CD4-positive, alpha-beta memory T cell (primary cell): Measurements from ENCODE around the gene WAC. TPM values are rescaled to one million over a fixed set of nuclear protein-coding genes. Genes with fewer than 3 reads are reported as not detected.
A peak's percentile ranks its signal among the peaks of the same experiment; 100 is the strongest.

ENCODE experiments used
- CTCF ChIA-PET: fragments of 350-600 bp; sonication (Branson Sonifier 250); formaldehyde crosslinking; loops from one replicate; lab custom pipeline; 2021; ENCODE audit warnings: inconsistent platforms; ENCODE audit not compliant: partially characterized antibody; lab: Charles Lee
- POLR2A ChIA-PET: fragments of 350-600 bp; sonication (Branson Sonifier 250); formaldehyde crosslinking; loops from one replicate; lab custom pipeline; 2021; ENCODE audit not compliant: partially characterized antibody; lab: Charles Lee
- DNase-seq, 5 donors: peaks; one replicate each; pipeline versions ENCODE4 v3.0.0 to v3.0.0-alpha.2; 2020 to 2022; ENCODE audit warnings: mixed read lengths in 1 of 5
- H3K27ac ChIP-seq: one replicate; pipeline ENCODE4 v1.7.0; 2013; ENCODE audit warnings: low read depth, low read length
- H3K27me3 ChIP-seq: 2 replicates; pipeline ENCODE4 v1.7.0; 2013; ENCODE audit warnings: mild to moderate bottlenecking, low read length, moderate library complexity; ENCODE audit not compliant: insufficient read depth
- H3K36me3 ChIP-seq: 2 replicates; pipeline ENCODE4 v1.7.0; 2013; ENCODE audit warnings: mild to moderate bottlenecking, low read length, moderate library complexity; ENCODE audit not compliant: insufficient read depth
- H3K4me1 ChIP-seq: 2 replicates; pipeline ENCODE4 v1.7.0; 2013; ENCODE audit warnings: mild to moderate bottlenecking, low read length, moderate library complexity; ENCODE audit not compliant: insufficient read depth
- H3K4me3 ChIP-seq, 2 donors: one replicate each; pipeline ENCODE4 v1.7.0; 2013; ENCODE audit warnings: low read length in 2 of 2, mild to moderate bottlenecking in 1 of 2
- H3K9me3 ChIP-seq, 2 donors: one replicate each; pipeline ENCODE4 v1.7.0; 2013; ENCODE audit warnings: low read length in 2 of 2, control low read depth in 1 of 2; ENCODE audit not compliant: control insufficient read depth in 1 of 2
- H3K27ac Mint-ChIP-seq, 7 donors: one replicate each; pipeline ENCODE4 v1.8.0; 2020 to 2021; ENCODE audit warnings: mixed read lengths in 7 of 7, mild to moderate bottlenecking in 6 of 7, inconsistent platforms in 3 of 7, moderate library complexity in 3 of 7
- H3K27me3 Mint-ChIP-seq, 2 donors: one replicate each; pipeline ENCODE4 v1.8.0; 2020 to 2021; ENCODE audit warnings: mixed read lengths in 2 of 2
- H3K36me3 Mint-ChIP-seq, 2 donors: one replicate each; pipeline ENCODE4 v1.8.0; 2020 to 2021; ENCODE audit warnings: mixed read lengths in 2 of 2, inconsistent platforms in 1 of 2, mild to moderate bottlenecking in 1 of 2
- H3K4me1 Mint-ChIP-seq, 4 donors: one replicate each; pipeline ENCODE4 v1.8.0; 2020 to 2021; ENCODE audit warnings: mixed read lengths in 4 of 4, mild to moderate bottlenecking in 1 of 4
- H3K4me3 Mint-ChIP-seq, 8 donors: one replicate each; pipeline ENCODE4 v1.8.0; 2020 to 2021; ENCODE audit warnings: mixed read lengths in 8 of 8, mild to moderate bottlenecking in 7 of 8, moderate library complexity in 6 of 8, inconsistent platforms in 3 of 8
- H3K9me3 Mint-ChIP-seq, 8 donors: one replicate each; pipeline ENCODE4 v1.8.0; 2020 to 2021; ENCODE audit warnings: mixed read lengths in 8 of 8, mild to moderate bottlenecking in 5 of 8, inconsistent platforms in 3 of 8, moderate library complexity in 1 of 8
- intact Hi-C: fragments of 100-400 bp; cut with micrococcal nuclease; formaldehyde crosslinking; loops from one replicate; pipeline ENCODE4 v1.15.1; 2023
- polyA plus RNA-seq, 2 donors: library from polyadenylated mRNA; unstranded; fragments of 300-500 nt; fragmentation: Illumina TruSeq; gene quantifications; one replicate each; pipeline ENCODE4 v1.2.3, GENCODE V29; 2021
- total RNA-seq, 2 experiments: library from RNA; stranded (reverse); gene quantifications; one replicate each; pipeline ENCODE4 v1.2.3, GENCODE V29; 2021

WAC gene
- total and polyA plus RNA-seq, 4 experiments from 2014 or later: 44.1 to 174 (median 142) TPM

DNA sequence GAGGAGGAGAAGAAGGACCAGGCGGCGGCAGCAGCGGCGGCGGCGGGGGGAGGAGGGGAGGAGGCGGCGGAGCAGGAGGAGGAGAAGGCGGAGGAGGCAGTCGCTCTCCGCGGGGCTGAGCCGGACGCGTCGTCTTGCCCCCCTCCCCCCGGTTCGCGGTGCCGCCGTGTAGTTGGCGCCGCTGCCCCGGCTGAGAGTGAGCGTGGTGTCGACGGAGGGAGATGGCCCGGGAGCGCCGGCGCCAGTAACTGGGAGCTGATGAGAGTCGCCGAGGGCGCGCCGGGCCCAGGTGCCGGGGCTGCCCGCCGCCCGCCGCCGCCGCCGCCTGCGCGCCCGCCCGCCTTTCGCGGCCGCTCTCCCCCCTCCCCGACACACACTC lies 257 bp downstream of the WAC start:
- DNase-seq: no peak
- ChIA-PET CTCF (no interaction called here), POLR2A (interaction anchor here (0.9 to 5.4 kb wide), 18 partner anchors 11 to 1673 kb away, joined by 3 to 46 read pairs (median 5); partner anchors contain the start of genes ABI1 and YME1L1)
- Histone ChIP-seq H3K4me3 (peak overlapping the region in 1 of 2 donors; percentile 82), H3K27ac (peak overlapping the region; percentile 99), H3K9me3 (no peaks in the 10 kb centered on the region), H3K4me1 (peaks cover 58% of the 10 kb centered on the region), H3K27me3 (no peaks in the 10 kb centered on the region), H3K36me3 (peaks cover 24% of the 10 kb centered on the region)
- peaks cover 46 to 81% (median 62%) of the 10 kb centered on the region in 4 donors for H3K4me1 Mint-ChIP-seq
- peak overlapping the region; percentile 99 to 100 (median 100) for H3K27ac Mint-ChIP-seq
- H3K9me3 Mint-ChIP-seq: peaks cover 0 to 4% (median 0%) of the 10 kb centered on the region in 8 donors
- intact Hi-C loops: loop anchor here (1.0 to 10.0 kb wide), 8 partner anchors 59 to 1431 kb away; partner anchors contain the start of genes ACBD5, ANKRD26, BAMBI and MASTL
- H3K4me3 Mint-ChIP-seq: peak overlapping the region; percentile 98 to 100 (median 99)
- peaks cover 30 to 57% of the 10 kb centered on the region in 2 donors for H3K36me3 Mint-ChIP-seq
- H3K27me3 Mint-ChIP-seq: no peaks in the 10 kb centered on the region

DNA sequence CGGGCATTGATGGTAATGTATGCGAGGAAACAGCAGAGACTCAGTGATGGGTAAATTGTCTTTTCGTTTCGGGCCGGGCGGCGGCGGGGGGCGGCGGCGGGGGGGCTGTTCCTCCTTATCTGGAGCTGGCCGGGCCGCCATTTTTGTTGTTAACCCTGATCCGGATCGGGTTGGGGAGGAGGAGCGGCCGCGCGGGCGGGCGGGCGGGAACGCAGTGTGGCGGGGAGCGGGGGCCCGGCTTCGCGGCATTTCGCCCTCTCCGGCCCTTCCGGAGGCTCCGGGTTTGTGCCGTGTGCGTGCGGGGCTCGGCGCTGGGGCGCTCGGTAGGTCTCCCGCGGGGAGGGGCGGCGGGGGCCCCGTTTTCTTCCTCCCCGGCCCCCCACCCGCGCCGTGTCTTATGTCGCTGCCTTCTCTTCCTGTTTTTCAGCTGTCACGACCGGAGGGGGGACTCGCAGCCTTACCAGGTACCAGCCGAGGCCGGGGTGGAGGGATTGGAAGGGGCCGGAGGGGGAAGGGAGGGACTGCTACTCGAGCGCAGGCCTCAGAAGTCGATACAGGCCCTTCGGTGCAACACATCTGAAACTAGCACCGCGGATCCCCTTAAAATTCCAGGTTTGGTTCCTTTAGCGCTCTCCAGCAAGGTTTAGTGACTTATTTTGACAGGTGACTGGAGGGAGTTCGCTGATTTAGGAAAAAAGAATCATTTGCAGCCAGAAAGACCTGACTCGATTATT lies 820 bp downstream of the WAC start:
- Histone ChIP-seq H3K9me3 (no peaks in the 10 kb centered on the region), H3K36me3 (peaks cover 28% of the 10 kb centered on the region), H3K4me1 (peaks cover 58% of the 10 kb centered on the region), H3K4me3 (peak overlapping the region; percentile 82 to 86), H3K27ac (peak overlapping the region; percentile 99), H3K27me3 (no peaks in the 10 kb centered on the region)
- Mint-ChIP-seq H3K4me3 (peak overlapping the region; percentile 92 to 100 (median 94)), H3K27me3 (no peaks in the 10 kb centered on the region), H3K27ac (peak overlapping the region; percentile 93 to 100 (median 99)), H3K9me3 (peaks cover 0 to 4% (median 0%) of the 10 kb centered on the region in 8 donors), H3K36me3 (peaks cover 29 to 58% of the 10 kb centered on the region in 2 donors), H3K4me1 (peaks cover 44 to 80% (median 64%) of the 10 kb centered on the region in 4 donors)
- DNase-seq: peak; percentile 54 to 81 (median 61)
- ChIA-PET CTCF (no interaction called here), POLR2A (interaction anchor here (1.6 to 5.4 kb wide), 7 partner anchors 11 to 1380 kb away, joined by 4 to 46 read pairs (median 14); partner anchors contain the start of gene YME1L1)
- intact Hi-C loops: loop anchor here (1.0 to 10.0 kb wide), 9 partner anchors 17 to 1431 kb away; partner anchors contain the start of genes ACBD5, ANKRD26, BAMBI and MASTL

GRCh38 chr10:28535846-28536245 lies 2.9 kb downstream of the WAC start:
- no peaks in the 10 kb centered on the region for H3K27me3 Mint-ChIP-seq
- peaks cover 58% of the 10 kb centered on the region for H3K4me1 ChIP-seq
- ChIA-PET CTCF (no interaction called here), POLR2A (interaction anchor here (0.6 to 5.4 kb wide), 3 partner anchors 8 to 198 kb away, joined by 3 to 46 read pairs (median 16); no protein-coding TSS in a partner anchor)
- H3K4me1 Mint-ChIP-seq: peaks cover 37 to 79% (median 54%) of the 10 kb centered on the region in 4 donors
- intact Hi-C loops: loop anchor here (2.0 to 10.0 kb wide), 2 partner anchors 15 to 171 kb away; no protein-coding TSS in a partner anchor
- H3K36me3 Mint-ChIP-seq: peaks cover 32 to 70% of the 10 kb centered on the region in 2 donors
- no peak overlapping the region for H3K4me3 ChIP-seq
- no peaks in the 10 kb centered on the region for H3K27me3 ChIP-seq
- H3K27ac ChIP-seq: no peak overlapping the region
- DNase-seq: no peak
- peak overlapping the region in 5 of 7 donors; percentile 8 to 91 (median 47) for H3K27ac Mint-ChIP-seq
- H3K4me3 Mint-ChIP-seq: peak overlapping the region in 7 of 8 donors; percentile 13 to 94 (median 59)
- H3K9me3 ChIP-seq: no peaks in the 10 kb centered on the region
- peaks cover 46% of the 10 kb centered on the region for H3K36me3 ChIP-seq
- peaks cover 0 to 4% (median 0%) of the 10 kb centered on the region in 8 donors for H3K9me3 Mint-ChIP-seq

- ChIA-PET POLR2A (interaction anchor here (3.9 kb wide), 1 partner anchor 11 kb away, joined by 16 read pairs; no protein-coding TSS in a partner anchor), CTCF (no interaction called here)
- no peak for DNase-seq
- Mint-ChIP-seq H3K27ac (no peak overlapping the region), H3K36me3 (peaks cover 50 to 78% of the 10 kb centered on the region in 2 donors), H3K4me3 (no peak overlapping the region), H3K9me3 (no peaks in the 10 kb centered on the region), H3K4me1 (peaks cover 46 to 83% (median 65%) of the 10 kb centered on the region in 4 donors), H3K27me3 (no peaks in the 10 kb centered on the region)
- intact Hi-C loops: loop anchor here (10.0 kb wide), 1 partner anchor 174 kb away; no protein-coding TSS in a partner anchor
- H3K27me3 ChIP-seq: no peaks in the 10 kb centered on the region
- H3K4me3 ChIP-seq: no peak overlapping the region
- H3K4me1 ChIP-seq: peaks cover 64% of the 10 kb centered on the region
- peaks cover 55% of the 10 kb centered on the region for H3K36me3 ChIP-seq
- no peak overlapping the region for H3K27ac ChIP-seq
- H3K9me3 ChIP-seq: no peaks in the 10 kb centered on the region
Measured at GRCh38 chr10:28538595-28538994, 5.7 kb downstream of the WAC start.

- Histone ChIP-seq H3K27me3 (no peaks in the 10 kb centered on the region), H3K4me1 (peaks cover 66% of the 10 kb centered on the region), H3K4me3 (no peak overlapping the region), H3K9me3 (no peaks in the 10 kb centered on the region), H3K36me3 (peaks cover 61% of the 10 kb centered on the region), H3K27ac (no peak overlapping the region)
- ChIA-PET POLR2A (no interaction called here), CTCF (no interaction called here)
- Mint-ChIP-seq H3K36me3 (peaks cover 49 to 74% of the 10 kb centered on the region in 2 donors), H3K27me3 (no peaks in the 10 kb centered on the region), H3K4me3 (peak overlapping the region in 1 of 8 donors; percentile 11), H3K9me3 (no peaks in the 10 kb centered on the region), H3K4me1 (peaks cover 46 to 84% (median 65%) of the 10 kb centered on the region in 4 donors), H3K27ac (peak overlapping the region in 1 of 7 donors; percentile 29)
- intact Hi-C loops: no loop called here
- DNase-seq: no peak
Measured at GRCh38 chr10:28540145-28540544, 7.2 kb downstream of the WAC start.

DNA sequence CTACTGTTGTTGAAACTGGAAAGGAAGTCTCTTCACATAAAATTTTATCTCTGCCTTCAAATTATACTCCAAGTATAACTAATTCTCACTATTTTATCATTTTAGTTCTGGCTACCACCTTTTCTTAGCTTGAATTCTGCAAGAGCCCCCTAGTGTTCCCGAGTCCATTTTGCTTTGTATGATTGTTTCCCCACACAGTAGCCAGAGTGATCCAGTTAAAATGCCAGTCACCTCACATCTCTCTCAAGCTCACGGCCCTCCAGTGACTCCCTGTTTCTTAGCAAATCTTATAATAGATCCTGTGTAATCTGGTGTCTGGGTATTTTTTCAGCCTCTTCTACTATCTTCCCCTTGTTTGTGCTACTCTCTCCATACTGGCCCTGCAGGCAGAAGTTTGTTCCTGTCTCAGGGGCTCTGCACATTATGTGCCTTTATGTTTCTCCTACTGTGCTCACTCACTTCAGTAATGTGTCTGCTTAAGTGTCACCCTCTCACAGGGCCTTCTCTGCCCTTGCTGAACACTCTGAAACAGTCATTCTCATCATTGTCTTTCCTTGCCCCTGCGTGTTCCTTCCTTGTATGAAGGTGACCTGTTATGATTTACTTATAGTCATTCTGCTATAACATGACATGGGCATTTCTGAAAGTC lies 8.9 kb downstream of the WAC start:
- Mint-ChIP-seq H3K27me3 (no peaks in the 10 kb centered on the region), H3K4me3 (peak overlapping the region in 5 of 8 donors; percentile 7 to 47 (median 32)), H3K9me3 (no peaks in the 10 kb centered on the region), H3K4me1 (peaks cover 47 to 84% (median 63%) of the 10 kb centered on the region in 4 donors), H3K27ac (peak overlapping the region; percentile 1 to 53 (median 20)), H3K36me3 (peaks cover 40 to 72% of the 10 kb centered on the region in 2 donors)
- ChIA-PET POLR2A (interaction anchor here (6.7 kb wide), 1 partner anchor 9 kb away, joined by 46 read pairs; the partner anchor contains the start of gene WAC), CTCF (interaction anchor here (1.0 kb wide), 1 partner anchor 14 kb away, joined by 3 read pairs; no protein-coding TSS in a partner anchor)
- no peak overlapping the region for H3K27ac ChIP-seq
- no peak for DNase-seq
- H3K36me3 ChIP-seq: peaks cover 50% of the 10 kb centered on the region
- no peak overlapping the region for H3K4me3 ChIP-seq
- intact Hi-C loops: no loop called here
- H3K27me3 ChIP-seq: no peaks in the 10 kb centered on the region
- peaks cover 61% of the 10 kb centered on the region for H3K4me1 ChIP-seq
- no peaks in the 10 kb centered on the region for H3K9me3 ChIP-seq
